BE2C (cell line): ENCODE results near the gene CPXM2.

Experiments
- DNase-seq: peaks from one replicate; pipeline ENCODE4 v3.0.0-alpha.2; 2020
- H3K27me3 ChIP-seq: fragments of 250-450 bp; sonication (Bioruptor Pico); 2 replicates; pipeline ENCODE4 v1.5.1; 2020; ENCODE audit warnings: mild to moderate bottlenecking
- H3K36me3 ChIP-seq: fragments of 250-450 bp; sonication (Bioruptor Pico); 2 replicates; pipeline ENCODE4 v1.5.1; 2020; ENCODE audit warnings: mild to moderate bottlenecking
- H3K4me1 ChIP-seq: fragments of 250-450 bp; sonication (Bioruptor Pico); 2 replicates; pipeline ENCODE4 v1.5.1; 2020
- H3K4me3 ChIP-seq: 2 replicates; pipeline ENCODE4 v1.5.1; 2011; ENCODE audit warnings: low read depth, low read length
- H3K9me3 ChIP-seq: fragments of 250-450 bp; sonication (Bioruptor Pico); 2 replicates; pipeline ENCODE4 v1.5.1; 2020
- TF ChIP-seq, protein P1 (sequence below): IDR thresholded peaks from 2 replicates; pipeline ENCODE4 v1.5.1; 2012; ENCODE audit warnings: mild to moderate bottlenecking, low read depth, low read length

The CPXM2 gene

DNA sequence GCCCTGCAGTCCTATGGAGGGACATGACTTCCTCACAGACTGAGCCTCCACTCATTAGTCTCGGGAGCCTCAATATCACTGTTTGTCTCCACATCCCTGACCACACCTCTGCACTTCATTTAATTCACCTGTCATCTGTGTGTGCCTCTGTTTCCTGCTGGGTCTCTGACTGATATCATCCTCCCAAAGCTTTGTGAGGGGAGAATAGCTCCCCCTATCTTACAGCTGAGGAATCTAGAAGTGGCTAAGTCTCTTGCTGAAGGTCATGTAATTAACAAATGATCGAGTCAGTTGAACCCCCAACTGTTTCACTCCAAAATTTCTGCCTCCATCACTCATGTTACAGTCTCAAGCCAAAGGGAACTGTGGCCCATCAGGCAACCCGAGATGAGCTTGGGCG, 5.5 kb upstream of the CPXM2 start:
- no peak for DNase-seq
- Histone ChIP-seq H3K27me3 (no peaks in the 10 kb centered on the region), H3K9me3 (no peaks in the 10 kb centered on the region; the same call in 1 of the 2 replicates), H3K36me3 (no peaks in the 10 kb centered on the region), H3K4me1 (no peaks in the 10 kb centered on the region), H3K4me3 (no peak overlapping the region)
- TF ChIP-seq, protein P1, sequence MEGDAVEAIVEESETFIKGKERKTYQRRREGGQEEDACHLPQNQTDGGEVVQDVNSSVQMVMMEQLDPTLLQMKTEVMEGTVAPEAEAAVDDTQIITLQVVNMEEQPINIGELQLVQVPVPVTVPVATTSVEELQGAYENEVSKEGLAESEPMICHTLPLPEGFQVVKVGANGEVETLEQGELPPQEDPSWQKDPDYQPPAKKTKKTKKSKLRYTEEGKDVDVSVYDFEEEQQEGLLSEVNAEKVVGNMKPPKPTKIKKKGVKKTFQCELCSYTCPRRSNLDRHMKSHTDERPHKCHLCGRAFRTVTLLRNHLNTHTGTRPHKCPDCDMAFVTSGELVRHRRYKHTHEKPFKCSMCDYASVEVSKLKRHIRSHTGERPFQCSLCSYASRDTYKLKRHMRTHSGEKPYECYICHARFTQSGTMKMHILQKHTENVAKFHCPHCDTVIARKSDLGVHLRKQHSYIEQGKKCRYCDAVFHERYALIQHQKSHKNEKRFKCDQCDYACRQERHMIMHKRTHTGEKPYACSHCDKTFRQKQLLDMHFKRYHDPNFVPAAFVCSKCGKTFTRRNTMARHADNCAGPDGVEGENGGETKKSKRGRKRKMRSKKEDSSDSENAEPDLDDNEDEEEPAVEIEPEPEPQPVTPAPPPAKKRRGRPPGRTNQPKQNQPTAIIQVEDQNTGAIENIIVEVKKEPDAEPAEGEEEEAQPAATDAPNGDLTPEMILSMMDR = peak; percentile 44

DNA sequence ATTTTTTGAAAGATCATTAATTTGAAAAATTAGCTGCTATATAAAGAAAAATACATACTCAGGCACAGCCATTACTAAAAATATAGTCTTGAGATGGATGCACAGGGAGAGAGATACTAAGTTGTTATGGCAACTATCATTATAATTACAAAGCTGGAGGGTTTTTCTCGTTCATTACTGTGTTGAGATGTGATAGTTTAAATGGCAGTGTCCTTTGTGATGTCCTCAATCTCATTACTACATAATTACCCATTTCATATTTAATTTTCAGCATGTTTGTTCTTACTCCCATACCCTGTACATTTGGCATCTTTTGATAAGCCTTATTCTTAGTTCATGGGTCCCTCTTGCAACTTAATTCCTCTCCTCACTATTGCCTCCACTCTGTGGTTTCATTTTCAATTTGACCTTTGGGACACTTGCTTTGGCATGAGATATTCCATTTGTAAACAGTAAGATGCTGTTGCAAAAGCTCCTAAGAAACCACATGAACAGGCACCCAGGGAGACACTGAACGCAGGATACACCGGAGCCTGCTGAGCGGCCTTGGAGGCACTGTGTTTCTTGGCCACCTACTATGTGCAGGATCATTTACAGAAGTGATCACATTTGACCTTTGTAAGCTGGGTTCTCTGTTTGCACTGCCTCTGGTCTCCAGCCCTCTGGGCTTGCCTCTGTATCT, 4.8 kb upstream of the CPXM2 start:
- no peaks in the 10 kb centered on the region for H3K27me3 ChIP-seq
- no peaks in the 10 kb centered on the region; the same call in 1 of the 2 replicates for H3K9me3 ChIP-seq
- no peaks in the 10 kb centered on the region for H3K4me1 ChIP-seq
- TF ChIP-seq, protein P1 = no peak
- DNase-seq = no peak
- no peaks in the 10 kb centered on the region for H3K36me3 ChIP-seq
- no peak overlapping the region for H3K4me3 ChIP-seq

DNA sequence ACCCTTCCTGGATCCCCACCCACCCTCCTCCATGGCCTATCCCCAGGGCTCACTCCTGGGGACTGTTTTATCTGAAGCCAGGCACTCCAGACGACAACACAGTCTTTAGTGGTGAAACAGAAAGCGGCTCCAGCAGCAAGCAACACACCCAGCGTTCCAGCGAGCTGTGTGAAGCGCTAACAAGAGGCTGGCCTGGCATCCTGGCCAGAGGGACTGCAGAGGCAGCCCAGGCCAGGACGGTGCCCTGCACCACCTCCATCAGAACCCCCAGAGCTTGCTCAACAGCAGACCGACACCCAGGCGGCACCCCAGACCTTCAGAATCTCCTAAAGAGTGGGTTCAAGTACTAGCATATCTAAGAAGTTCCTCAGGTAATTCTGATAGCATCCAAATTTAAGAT, 2.0 kb upstream of the CPXM2 start:
- H3K9me3 ChIP-seq = no peaks in the 10 kb centered on the region
- no peak overlapping the region for H3K4me3 ChIP-seq
- TF ChIP-seq, protein P1 = no peak
- H3K36me3 ChIP-seq = no peaks in the 10 kb centered on the region
- H3K27me3 ChIP-seq = no peaks in the 10 kb centered on the region
- DNase-seq = no peak
- no peaks in the 10 kb centered on the region for H3K4me1 ChIP-seq

DNA sequence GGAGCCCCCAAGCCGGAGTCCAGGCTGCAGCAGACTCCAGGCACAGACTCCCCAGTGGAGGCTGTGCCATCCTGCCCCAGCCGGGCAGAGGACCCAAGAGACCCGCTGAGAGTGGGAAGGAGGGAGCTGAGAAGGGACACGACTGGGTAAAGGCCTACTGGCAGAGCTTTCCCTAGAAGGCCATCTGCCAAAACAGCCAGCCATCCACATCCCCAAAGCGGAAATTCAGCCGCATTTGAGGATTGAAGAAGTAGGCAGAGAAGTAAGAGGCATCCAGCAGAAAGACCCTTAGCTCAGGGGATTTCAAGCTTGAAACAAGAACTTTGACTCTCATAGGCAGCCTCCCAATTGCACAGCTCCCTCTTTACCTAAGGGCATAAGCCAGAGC, 857 bp downstream of the CPXM2 start:
- no peak for DNase-seq
- H3K27me3 ChIP-seq = no peaks in the 10 kb centered on the region
- TF ChIP-seq, protein P1 = no peak
- H3K36me3 ChIP-seq = no peaks in the 10 kb centered on the region
- H3K4me3 ChIP-seq = no peak overlapping the region
- H3K9me3 ChIP-seq = no peaks in the 10 kb centered on the region
- H3K4me1 ChIP-seq = no peaks in the 10 kb centered on the region

DNA sequence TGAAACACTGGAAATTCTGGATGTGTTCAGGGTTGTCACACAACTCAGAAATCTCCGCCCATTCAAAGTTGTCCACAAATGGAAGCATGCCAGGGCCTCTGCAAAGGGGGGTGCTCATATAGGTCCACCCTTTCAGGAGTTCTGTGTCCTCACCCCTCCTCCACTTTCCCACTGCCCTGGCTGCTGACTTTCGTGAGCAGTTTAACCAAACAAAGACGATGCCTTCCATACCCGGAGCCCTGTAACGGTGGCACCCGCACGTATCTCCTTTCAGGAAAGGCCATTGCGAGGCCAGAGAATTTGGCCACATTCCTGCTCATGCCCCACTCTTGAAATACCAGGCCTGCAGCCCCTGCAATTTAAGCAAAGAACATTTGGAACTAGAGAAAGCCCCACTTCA, 1.4 kb downstream of the CPXM2 start:
- Histone ChIP-seq H3K4me3 (no peak overlapping the region), H3K27me3 (no peaks in the 10 kb centered on the region), H3K4me1 (no peaks in the 10 kb centered on the region), H3K9me3 (no peaks in the 10 kb centered on the region), H3K36me3 (no peaks in the 10 kb centered on the region)
- no peak for DNase-seq
- TF ChIP-seq, protein P1 = no peak

DNA sequence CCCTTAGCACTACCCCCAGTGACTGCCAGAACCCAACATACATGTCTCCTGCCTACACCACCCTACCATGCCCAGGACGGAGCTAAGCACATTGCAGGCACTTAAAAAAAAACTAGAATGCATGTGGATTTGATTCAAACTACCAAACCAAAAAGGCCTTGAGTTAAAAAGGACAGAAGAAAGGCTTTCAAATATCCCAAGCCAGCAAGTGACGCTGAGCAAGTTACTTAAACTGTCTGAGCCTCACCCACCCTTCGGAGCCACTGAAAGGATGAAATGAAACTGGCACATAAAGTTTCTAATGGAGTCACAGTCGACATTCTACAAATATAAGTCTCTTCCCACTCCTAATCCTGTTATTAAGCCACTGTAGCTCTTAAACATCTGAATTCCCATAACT, 1.8 kb downstream of the CPXM2 start:
- Histone ChIP-seq H3K9me3 (no peaks in the 10 kb centered on the region), H3K27me3 (no peaks in the 10 kb centered on the region), H3K4me1 (no peaks in the 10 kb centered on the region), H3K4me3 (no peak overlapping the region), H3K36me3 (no peaks in the 10 kb centered on the region)
- DNase-seq = no peak
- TF ChIP-seq, protein P1 = no peak
